Gastrocnemius medialis (tissue), 4 donors: ENCODE measurements around the gene RAPGEF2. TPM values are rescaled to one million over a fixed set of nuclear protein-coding genes. Genes with fewer than 3 reads are reported as not detected.
A peak's percentile ranks its signal among the peaks of the same experiment; 100 is the strongest.

Source experiments
- ATAC-seq, 2 donors: fragments of 150-250 bp; one replicate each; pipeline ENCODE4 v1.9.1; 2016
- DNase-seq, 2 donors: peaks; one replicate each; pipeline ENCODE4 v3.0.0-alpha.2; 2019
- H3K27ac ChIP-seq, 4 donors: fragments of 200-600 bp; sonication (generic); 1 replicate in 1 of 4; 2 replicates in 3 of 4; pipeline ENCODE4 v1.5.1; 2016 to 2018; ENCODE audit warnings: mild to moderate bottlenecking in 2 of 4, moderate library complexity in 1 of 4
- H3K27me3 ChIP-seq, 3 donors: fragments of 200-600 bp; sonication (generic) in 2 of 3; 1 replicate in 1 of 3; 2 replicates in 2 of 3; pipeline versions ENCODE4 v1.5.1 to v1.6.0; 2016 to 2019; ENCODE audit warnings: mild to moderate bottlenecking in 1 of 3, moderate library complexity in 1 of 3
- H3K36me3 ChIP-seq, 2 donors: fragments of 200-600 bp; sonication (generic) in 1 of 2; one replicate each; pipeline ENCODE4 v1.5.1; 2017 to 2018
- H3K4me1 ChIP-seq, 2 donors: fragments of 200-600 bp; sonication (generic) in 1 of 2; one replicate each; pipeline ENCODE4 v1.5.1; 2016 to 2017; ENCODE audit warnings: mild to moderate bottlenecking in 2 of 2
- H3K4me3 ChIP-seq, 4 donors: fragments of 200-600 bp; sonication (generic) in 3 of 4; 1 replicate in 1 of 4; 2 replicates in 3 of 4; pipeline ENCODE4 v1.5.1; 2016 to 2019; ENCODE audit warnings: mild to moderate bottlenecking in 2 of 4
- H3K9me3 ChIP-seq, 3 donors: fragments of 200-600 bp; sonication (generic) in 2 of 3; 1 replicate in 1 of 3; 2 replicates in 2 of 3; pipeline ENCODE4 v1.5.1; 2016 to 2019
- CTCF ChIP-seq, 5 experiments: fragments of 450-650 bp in 3 of 5; fragments of 200-600 bp in 2 of 5; sonication (generic) in 2 of 5; IDR thresholded peaks in 4 of 5; conservative IDR thresholded peaks in 1 of 5; 1 replicate in 4 of 5; 2 replicates in 1 of 5; pipeline ENCODE4 v1.5.1; 2016 to 2019; ENCODE audit warnings: antibody characterized with exemption in 5 of 5, mild to moderate bottlenecking in 3 of 5, moderate library complexity in 3 of 5
- POLR2A ChIP-seq, 2 donors: fragments of 450-650 bp; IDR thresholded peaks; one replicate each; pipeline ENCODE4 v1.6.1; 2017; ENCODE audit warnings: antibody characterized with exemption in 2 of 2, mild to moderate bottlenecking in 2 of 2, moderate library complexity in 2 of 2
- in situ Hi-C, 4 donors: fragments of 200-750 bp; cut with MboI; loops; one replicate each; pipeline versions ENCODE4 v1.15.0 to v1.8.0; 2017; ENCODE audit warnings: low sequenced_read_pairs in 4 of 4
- intact Hi-C: fragments of 100-400 bp; cut with DNase I; formaldehyde crosslinking; loops from one replicate; pipeline ENCODE4 v1.15.1; 2023; ENCODE audit warnings: low total_unique reads
- total RNA-seq, 4 donors: library from RNA; depleted of rRNA; stranded (reverse); fragments of >200 nt; gene quantifications; one replicate each; pipeline versions ENCODE4 v1.1.0 to v1.2.3, GENCODE V29; 2016

The RAPGEF2 gene
- total RNA-seq, 4 donors from 2014 or later: 32.9 to 42.3 (median 38.7) TPM

GRCh38 chr4:159150821-159151390 is 48.0 kb downstream of the RAPGEF2 start:
- intact Hi-C loops (no loop called here), in situ Hi-C loops (no loop called here)
- Histone ChIP-seq H3K4me1 (peaks cover 53 to 69% of the 10 kb centered on the region in 2 donors), H3K4me3 (no peak overlapping the region), H3K36me3 (no peaks in the 10 kb centered on the region), H3K9me3 (no peaks in the 10 kb centered on the region), H3K27me3 (no peaks in the 10 kb centered on the region), H3K27ac (peak overlapping the region in 1 of 4 donors; percentile 12)
- TF ChIP-seq CTCF (IDR thresholded peaks at IDR 0.05 in 4 of 5, conservative IDR thresholded peaks at IDR 0.05 in 1 of 5) (no peak), POLR2A (IDR thresholded peaks at IDR 0.05) (no peak)
- DNase-seq (no peak), ATAC-seq (peak in 1 of 2 donors; percentile 28)

DNA sequence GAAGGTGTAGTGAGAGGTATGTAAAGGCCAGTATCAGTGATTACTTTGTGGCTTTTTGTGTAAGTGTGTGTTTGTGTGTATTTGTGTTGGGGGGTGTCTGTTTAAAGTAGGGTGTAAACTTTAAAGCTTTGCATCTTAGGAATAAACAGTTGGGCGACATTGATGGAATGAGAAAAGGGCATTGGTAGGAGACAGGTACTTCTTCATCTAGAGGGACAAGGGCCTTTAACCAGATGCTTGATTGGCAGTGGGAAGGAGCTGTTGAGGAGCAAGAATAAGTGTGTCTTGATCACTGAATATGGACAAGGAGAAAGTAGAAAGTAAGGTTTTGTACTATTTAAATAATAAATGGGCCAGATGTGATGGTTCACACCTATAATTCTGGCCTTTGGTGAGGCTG is 48.8 kb downstream of the RAPGEF2 start:
- Histone ChIP-seq H3K9me3 (no peaks in the 10 kb centered on the region), H3K4me1 (peaks cover 52 to 68% of the 10 kb centered on the region in 2 donors), H3K27me3 (no peaks in the 10 kb centered on the region), H3K27ac (no peak overlapping the region), H3K4me3 (no peak overlapping the region), H3K36me3 (no peaks in the 10 kb centered on the region)
- DNase-seq (no peak), ATAC-seq (no peak)
- in situ Hi-C loops: no loop called here
- TF ChIP-seq POLR2A (IDR thresholded peaks at IDR 0.05): no peak
- no peak for TF ChIP-seq CTCF (IDR thresholded peaks at IDR 0.05 in 4 of 5, conservative IDR thresholded peaks at IDR 0.05 in 1 of 5)
- intact Hi-C loops: no loop called here

DNA sequence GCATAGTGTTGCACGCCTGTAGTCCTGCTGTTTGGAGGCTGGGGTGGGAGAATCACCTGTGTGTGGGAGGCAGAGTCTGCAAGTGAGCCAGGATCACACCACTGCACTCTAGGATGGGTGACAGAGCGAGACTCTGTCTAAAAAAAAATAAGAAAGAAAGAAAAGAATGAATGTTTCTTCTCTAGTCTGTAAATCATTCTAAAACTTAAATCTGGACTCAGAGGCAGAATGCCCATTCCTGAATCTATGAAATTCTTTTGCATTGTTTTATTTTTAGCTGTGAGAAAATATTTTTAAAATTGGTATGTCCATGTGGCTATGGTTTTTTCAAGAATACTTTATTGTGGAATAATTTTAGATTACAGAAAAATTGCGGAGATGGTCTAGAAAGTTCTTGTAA is 49.3 kb downstream of the RAPGEF2 start:
- DNase-seq (no peak), ATAC-seq (no peak)
- Histone ChIP-seq H3K27me3 (no peaks in the 10 kb centered on the region), H3K27ac (no peak overlapping the region), H3K9me3 (no peaks in the 10 kb centered on the region), H3K4me1 (peaks cover 52 to 68% of the 10 kb centered on the region in 2 donors), H3K36me3 (no peaks in the 10 kb centered on the region), H3K4me3 (no peak overlapping the region)
- in situ Hi-C loops (no loop called here), intact Hi-C loops (no loop called here)
- TF ChIP-seq POLR2A (IDR thresholded peaks at IDR 0.05) (no peak), CTCF (IDR thresholded peaks at IDR 0.05 in 4 of 5, conservative IDR thresholded peaks at IDR 0.05 in 1 of 5) (no peak)

GRCh38 chr4:159153669-159154068 is 50.8 kb downstream of the RAPGEF2 start:
- Histone ChIP-seq H3K36me3 (no peaks in the 10 kb centered on the region), H3K4me1 (peaks cover 54 to 68% of the 10 kb centered on the region in 2 donors), H3K9me3 (no peaks in the 10 kb centered on the region), H3K4me3 (no peak overlapping the region), H3K27me3 (no peaks in the 10 kb centered on the region), H3K27ac (no peak overlapping the region)
- TF ChIP-seq CTCF (IDR thresholded peaks at IDR 0.05 in 4 of 5, conservative IDR thresholded peaks at IDR 0.05 in 1 of 5) (no peak), POLR2A (IDR thresholded peaks at IDR 0.05) (no peak)
- in situ Hi-C loops: no loop called here
- DNase-seq (no peak), ATAC-seq (no peak)
- intact Hi-C loops: no loop called here

GRCh38 chr4:159155119-159155518 is 52.2 kb downstream of the RAPGEF2 start:
- no peaks in the 10 kb centered on the region for H3K36me3 ChIP-seq
- DNase-seq (no peak), ATAC-seq (no peak)
- no peak overlapping the region for H3K4me3 ChIP-seq
- H3K27me3 ChIP-seq: no peaks in the 10 kb centered on the region
- intact Hi-C loops (no loop called here), in situ Hi-C loops (no loop called here)
- H3K27ac ChIP-seq: no peak overlapping the region
- peaks cover 66 to 75% of the 10 kb centered on the region in 2 donors for H3K4me1 ChIP-seq
- no peak for TF ChIP-seq POLR2A (IDR thresholded peaks at IDR 0.05)
- H3K9me3 ChIP-seq: no peaks in the 10 kb centered on the region
